ENCODE data around the gene SFTA2. TPM values are rescaled to one million over a fixed set of nuclear protein-coding genes. Genes with fewer than 3 reads are reported as not detected.
"Not testable (repeated sequence)": the region's sequence is repeated elsewhere in the genome, so short reads cannot be mapped to it uniquely, and the experiment has no call there.

Gene SFTA2
- polyA plus RNA-seq, 1 donor from 2014 or later: not detected

DNA sequence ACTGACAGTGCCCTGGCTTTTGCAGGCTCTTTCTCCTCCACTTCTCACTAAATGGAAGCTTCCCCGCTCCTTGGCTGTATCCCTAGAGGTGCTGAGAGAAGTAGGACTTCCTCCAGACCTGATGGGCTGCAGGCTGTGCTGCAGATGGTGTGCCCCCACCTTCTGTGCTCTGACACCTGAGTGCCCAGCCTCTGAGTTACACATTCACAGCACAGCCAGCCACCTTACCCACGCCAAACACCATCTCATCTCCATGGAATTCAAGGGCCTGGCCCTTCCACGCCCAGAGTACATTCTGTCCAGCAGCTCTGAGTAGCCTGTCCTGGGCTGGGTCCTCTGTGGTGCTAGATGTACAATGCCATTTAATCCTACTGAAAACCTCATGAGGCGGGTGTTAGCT, 5.3 kb downstream of the SFTA2 start:
- no peak overlapping the region for H3K9ac ChIP-seq (ENCODE audit: low read length)
- no peaks in the 10 kb centered on the region for H3K36me3 ChIP-seq (ENCODE audit: insufficient read depth, low read length)
- H3F3A ChIP-seq (ENCODE audit: insufficient read depth, low read length, poor library complexity, severe bottlenecking): no peaks in the 10 kb centered on the region
- H3K9me3 ChIP-seq (ENCODE audit: low read length): no peaks in the 10 kb centered on the region
- no peaks in the 10 kb centered on the region for H3K9me2 ChIP-seq (ENCODE audit: insufficient read depth, low read length)
- no peak overlapping the region for H2AFZ ChIP-seq (ENCODE audit: low read depth, low read length)
- H3K4me2 ChIP-seq (ENCODE audit: low read length): no peak overlapping the region
- no peak overlapping the region for H3K4me3 ChIP-seq (ENCODE audit: low read length)
- H3K79me2 ChIP-seq (replicated peaks; ENCODE audit: insufficient read depth, low read length): no peaks in the 10 kb centered on the region
- no peaks in the 10 kb centered on the region for H4K20me1 ChIP-seq (ENCODE audit: insufficient read depth)
- TF ChIP-seq SMC3 (conservative IDR thresholded peaks at IDR 0.05; ENCODE audit: poor library complexity) (no peak), POLR2AphosphoS5 (IDR thresholded peaks at IDR 0.05) (no peak), RAD21 (conservative IDR thresholded peaks at IDR 0.05) (no peak)
- TF ChIP-seq, protein P1, sequence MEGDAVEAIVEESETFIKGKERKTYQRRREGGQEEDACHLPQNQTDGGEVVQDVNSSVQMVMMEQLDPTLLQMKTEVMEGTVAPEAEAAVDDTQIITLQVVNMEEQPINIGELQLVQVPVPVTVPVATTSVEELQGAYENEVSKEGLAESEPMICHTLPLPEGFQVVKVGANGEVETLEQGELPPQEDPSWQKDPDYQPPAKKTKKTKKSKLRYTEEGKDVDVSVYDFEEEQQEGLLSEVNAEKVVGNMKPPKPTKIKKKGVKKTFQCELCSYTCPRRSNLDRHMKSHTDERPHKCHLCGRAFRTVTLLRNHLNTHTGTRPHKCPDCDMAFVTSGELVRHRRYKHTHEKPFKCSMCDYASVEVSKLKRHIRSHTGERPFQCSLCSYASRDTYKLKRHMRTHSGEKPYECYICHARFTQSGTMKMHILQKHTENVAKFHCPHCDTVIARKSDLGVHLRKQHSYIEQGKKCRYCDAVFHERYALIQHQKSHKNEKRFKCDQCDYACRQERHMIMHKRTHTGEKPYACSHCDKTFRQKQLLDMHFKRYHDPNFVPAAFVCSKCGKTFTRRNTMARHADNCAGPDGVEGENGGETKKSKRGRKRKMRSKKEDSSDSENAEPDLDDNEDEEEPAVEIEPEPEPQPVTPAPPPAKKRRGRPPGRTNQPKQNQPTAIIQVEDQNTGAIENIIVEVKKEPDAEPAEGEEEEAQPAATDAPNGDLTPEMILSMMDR (IDR thresholded peaks at IDR 0.05; ENCODE audit: poor library complexity, severe bottlenecking): no peak
- no peaks in the 10 kb centered on the region for H3K27me3 ChIP-seq (ENCODE audit: insufficient read depth, low read depth, low read length)
- H3K27ac ChIP-seq (ENCODE audit: low read length): no peak overlapping the region

DNA sequence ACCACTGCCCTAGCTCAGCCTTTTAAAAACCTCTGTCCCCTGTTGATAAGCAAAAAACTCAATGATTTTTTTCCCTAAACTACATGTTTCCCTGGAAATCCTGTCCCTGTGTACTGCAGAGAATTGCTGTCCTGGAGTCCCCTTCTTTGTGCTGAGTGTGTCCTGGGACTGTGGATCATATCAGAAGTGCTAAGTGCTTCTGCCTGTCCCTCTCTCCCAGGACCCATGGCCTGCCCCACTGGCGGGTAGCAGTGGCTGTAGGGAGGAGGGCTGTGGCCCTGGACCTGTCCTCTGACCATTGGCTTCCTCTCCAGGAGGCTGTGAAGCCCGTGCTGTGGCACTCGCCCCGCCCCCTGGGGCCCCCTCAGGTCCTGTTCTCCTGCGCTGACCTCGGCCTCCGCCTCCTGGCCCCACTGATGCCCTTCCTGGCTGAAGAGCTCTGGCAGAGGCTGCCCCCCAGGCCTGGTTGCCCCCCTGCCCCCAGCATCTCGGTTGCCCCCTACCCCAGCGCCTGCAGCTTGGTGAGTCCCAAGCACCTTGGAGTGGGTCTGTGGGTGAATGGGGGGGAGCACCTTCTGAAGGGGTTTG, 7.8 kb downstream of the SFTA2 start:
- not testable (repeated sequence) for H3K9me2 ChIP-seq (ENCODE audit: insufficient read depth, low read length); H3K4me2 ChIP-seq (ENCODE audit: low read length); H3K36me3 ChIP-seq (ENCODE audit: insufficient read depth, low read length); H3K27ac ChIP-seq (ENCODE audit: low read length); H2AFZ ChIP-seq (ENCODE audit: low read depth, low read length); H3K9me3 ChIP-seq (ENCODE audit: low read length); H3K79me2 ChIP-seq (replicated peaks; ENCODE audit: insufficient read depth, low read length); H3K4me3 ChIP-seq (ENCODE audit: low read length); H3K9ac ChIP-seq (ENCODE audit: low read length); H4K20me1 ChIP-seq (ENCODE audit: insufficient read depth); H3F3A ChIP-seq (ENCODE audit: insufficient read depth, low read length, poor library complexity, severe bottlenecking); H3K27me3 ChIP-seq (ENCODE audit: insufficient read depth, low read depth, low read length)

- Histone ChIP-seq H3K9me2 (ENCODE audit: insufficient read depth, low read length) (no peaks in the 10 kb centered on the region), H2AFZ (ENCODE audit: low read depth, low read length) (no peak overlapping the region), H3K9me3 (ENCODE audit: low read length) (no peaks in the 10 kb centered on the region), H4K20me1 (ENCODE audit: insufficient read depth) (no peaks in the 10 kb centered on the region), H3K36me3 (ENCODE audit: insufficient read depth, low read length) (no peaks in the 10 kb centered on the region), H3K4me2 (ENCODE audit: low read length) (no peak overlapping the region), H3K79me2 (replicated peaks; ENCODE audit: insufficient read depth, low read length) (no peaks in the 10 kb centered on the region), H3F3A (ENCODE audit: insufficient read depth, low read length, poor library complexity, severe bottlenecking) (no peaks in the 10 kb centered on the region), H3K27ac (ENCODE audit: low read length) (no peak overlapping the region), H3K27me3 (ENCODE audit: insufficient read depth, low read depth, low read length) (no peaks in the 10 kb centered on the region), H3K9ac (ENCODE audit: low read length) (no peak overlapping the region), H3K4me3 (ENCODE audit: low read length) (no peak overlapping the region)
- TF ChIP-seq POLR2AphosphoS5 (IDR thresholded peaks at IDR 0.05): no peak
- TF ChIP-seq MXI1 (conservative IDR thresholded peaks at IDR 0.05; ENCODE audit: poor library complexity, severe bottlenecking): no peak
- TF ChIP-seq EZH2 (IDR thresholded peaks at IDR 0.05; ENCODE audit: borderline replicate concordance, insufficient read depth, low read length, poor library complexity, severe bottlenecking): no peak
- TF ChIP-seq SMC3 (conservative IDR thresholded peaks at IDR 0.05; ENCODE audit: poor library complexity): no peak
- TF ChIP-seq, protein P1 (IDR thresholded peaks at IDR 0.05; ENCODE audit: poor library complexity, severe bottlenecking): no peak
- no peak for TF ChIP-seq EP300 (conservative IDR thresholded peaks at IDR 0.05; ENCODE audit: poor library complexity, severe bottlenecking)
- TF ChIP-seq REST (IDR thresholded peaks at IDR 0.05; ENCODE audit: borderline replicate concordance): no peak
- TF ChIP-seq RAD21 (conservative IDR thresholded peaks at IDR 0.05): no peak
These were observed 9.5 kb downstream of the SFTA2 start for GRCh38 chr6:30922447-30922852.
